IPS-15b (cell line): ENCODE data around the gene FHL3.

Experiments
- H3K27me3 ChIP-seq: one replicate; pipeline ENCODE4 v1.6.1; 2013; ENCODE audit warnings: low read length; ENCODE audit not compliant: control insufficient read depth, insufficient read depth
- H3K36me3 ChIP-seq: one replicate; pipeline ENCODE4 v1.6.1; 2013; ENCODE audit warnings: low read length; ENCODE audit not compliant: control insufficient read depth, insufficient read depth
- H3K4me1 ChIP-seq: one replicate; pipeline ENCODE4 v1.6.1; 2013; ENCODE audit warnings: mild to moderate bottlenecking, low read length; ENCODE audit not compliant: control insufficient read depth, insufficient read depth
- H3K4me3 ChIP-seq: one replicate; pipeline ENCODE4 v1.5.1; 2013; ENCODE audit warnings: low read depth, low read length
- H3K9ac ChIP-seq: one replicate; pipeline ENCODE4 v1.6.1; 2013; ENCODE audit warnings: low read depth, mild to moderate bottlenecking, low read length
- H3K9me3 ChIP-seq: one replicate; pipeline ENCODE4 v1.6.1; 2013; ENCODE audit warnings: mild to moderate bottlenecking, low read length; ENCODE audit not compliant: control insufficient read depth, insufficient read depth

FHL3 gene

GRCh38 chr1:38018864-38019343, 13.6 kb upstream of the FHL3 start:
- Histone ChIP-seq H3K27me3 (no peaks in the 10 kb centered on the region), H3K4me3 (no peak overlapping the region), H3K9ac (no peak overlapping the region), H3K4me1 (no peaks in the 10 kb centered on the region), H3K9me3 (no peaks in the 10 kb centered on the region), H3K36me3 (peaks cover 38% of the 10 kb centered on the region)

GRCh38 chr1:38015978-38016725, 10.8 kb upstream of the FHL3 start:
- H3K36me3 ChIP-seq: peaks cover 27% of the 10 kb centered on the region
- peak overlapping the region; percentile 12 for H3K9ac ChIP-seq

GRCh38 chr1:38014724-38015424, 9.6 kb upstream of the FHL3 start:
- Histone ChIP-seq H3K4me1 (peaks cover 2% of the 10 kb centered on the region), H3K36me3 (peaks cover 17% of the 10 kb centered on the region), H3K9ac (no peak overlapping the region), H3K27me3 (no peaks in the 10 kb centered on the region), H3K4me3 (no peak overlapping the region), H3K9me3 (no peaks in the 10 kb centered on the region)

More at GRCh38 chr1:38015978-38016725, 10.8 kb upstream of the FHL3 start:
- Histone ChIP-seq H3K4me3 (no peak overlapping the region), H3K4me1 (peaks cover 2% of the 10 kb centered on the region), H3K27me3 (no peaks in the 10 kb centered on the region), H3K9me3 (no peaks in the 10 kb centered on the region)

GRCh38 chr1:38014171-38014570, 8.9 kb upstream of the FHL3 start:
- Histone ChIP-seq H3K9ac (peak overlapping the region; percentile 54), H3K4me3 (peak overlapping the region; percentile 15), H3K9me3 (no peaks in the 10 kb centered on the region), H3K4me1 (peaks cover 4% of the 10 kb centered on the region), H3K27me3 (no peaks in the 10 kb centered on the region), H3K36me3 (peaks cover 14% of the 10 kb centered on the region)

- Histone ChIP-seq H3K36me3 (peaks cover 14% of the 10 kb centered on the region), H3K27me3 (no peaks in the 10 kb centered on the region), H3K4me1 (peaks cover 7% of the 10 kb centered on the region), H3K9me3 (no peaks in the 10 kb centered on the region), H3K4me3 (peak overlapping the region; percentile 100), H3K9ac (peak overlapping the region; percentile 99)
Observed at GRCh38 chr1:38013227-38013622, 7.9 kb upstream of the FHL3 start.

GRCh38 chr1:38012363-38013226, 7.3 kb upstream of the FHL3 start, which contains the start of gene UTP11:
UTP11 (plus strand) TSS chr1:38012734; CDS start chr1:38012803, 69 bp downstream.
- Histone ChIP-seq H3K9ac (peak within 1 kb of the TSS; percentile 99), H3K27me3 (no peaks in the 10 kb centered on the region), H3K4me1 (peaks cover 7% of the 10 kb centered on the region), H3K36me3 (peaks cover 10% of the 10 kb centered on the region), H3K9me3 (no peaks in the 10 kb centered on the region), H3K4me3 (peak within 1 kb of the TSS; percentile 100)

- Histone ChIP-seq H3K4me1 (peaks cover 15% of the 10 kb centered on the region), H3K9me3 (no peaks in the 10 kb centered on the region), H3K27me3 (no peaks in the 10 kb centered on the region), H3K9ac (no peak overlapping the region), H3K4me3 (no peak overlapping the region), H3K36me3 (peaks cover 2% of the 10 kb centered on the region)
Observed at GRCh38 chr1:38009841-38010180, 4.5 kb upstream of the FHL3 start.

GRCh38 chr1:38009088-38009840, 4.0 kb upstream of the FHL3 start:
- H3K9me3 ChIP-seq: no peaks in the 10 kb centered on the region
- peaks cover 18% of the 10 kb centered on the region for H3K4me1 ChIP-seq
- H3K27me3 ChIP-seq: no peaks in the 10 kb centered on the region
- H3K36me3 ChIP-seq: no peaks in the 10 kb centered on the region
- no peak overlapping the region for H3K4me3 ChIP-seq
- H3K9ac ChIP-seq: peak overlapping the region; percentile 26

GRCh38 chr1:38006008-38006828, 904 bp upstream of the FHL3 start:
- Histone ChIP-seq H3K27me3 (no peaks in the 10 kb centered on the region), H3K9me3 (no peaks in the 10 kb centered on the region), H3K36me3 (no peaks in the 10 kb centered on the region), H3K9ac (no peak overlapping the region), H3K4me1 (peaks cover 29% of the 10 kb centered on the region), H3K4me3 (peak overlapping the region; percentile 52)

- Histone ChIP-seq H3K9me3 (no peaks in the 10 kb centered on the region), H3K4me1 (peaks cover 46% of the 10 kb centered on the region), H3K27me3 (no peaks in the 10 kb centered on the region), H3K4me3 (peak overlapping the region; percentile 76), H3K9ac (peak overlapping the region; percentile 41), H3K36me3 (no peaks in the 10 kb centered on the region)
Observed at GRCh38 chr1:38004284-38005108, 818 bp downstream of the FHL3 start.
